ENCODE data around the gene CLASP1.

DNA sequence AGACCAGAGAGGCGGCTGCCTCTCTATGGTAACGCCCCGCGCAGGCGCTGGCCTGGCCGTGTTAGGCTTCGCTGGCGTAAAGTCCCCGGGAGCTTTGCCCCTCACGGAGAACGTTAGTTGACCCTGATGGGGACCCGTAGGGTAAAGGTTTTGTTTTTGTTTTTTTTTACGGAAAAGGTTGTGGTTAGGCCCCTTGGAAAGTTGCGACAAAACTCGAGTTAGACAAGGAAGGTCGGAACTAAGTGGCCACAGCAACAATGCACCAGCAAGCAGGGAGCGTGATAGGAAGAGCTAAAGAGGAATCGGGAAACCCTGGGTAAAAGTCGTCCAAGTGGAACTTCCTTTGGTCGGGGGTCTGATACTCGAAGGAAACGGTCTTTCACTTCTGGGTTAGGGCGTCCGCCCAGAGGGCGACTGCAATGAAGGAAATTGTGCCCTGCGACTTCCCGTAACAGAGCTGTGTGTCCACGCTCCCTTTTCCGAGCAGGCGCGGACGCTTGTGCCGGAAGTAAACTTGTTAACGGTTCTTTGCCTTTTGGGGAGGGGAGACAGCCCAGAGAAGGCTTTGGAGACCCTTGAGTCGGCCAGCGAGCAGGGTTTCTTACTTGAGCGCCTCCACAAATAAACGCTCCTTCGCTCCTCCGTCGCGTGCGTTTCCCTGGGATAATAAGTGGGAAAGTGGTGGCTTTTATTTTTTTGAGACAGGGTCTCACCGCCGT is 493 bp upstream of the CLASP1 start:
- TF ChIP-seq POLR2AphosphoS5 (IDR thresholded peaks at IDR 0.05) = peak; percentile 78 to 87 (median 79)
- TF ChIP-seq, protein P1, sequence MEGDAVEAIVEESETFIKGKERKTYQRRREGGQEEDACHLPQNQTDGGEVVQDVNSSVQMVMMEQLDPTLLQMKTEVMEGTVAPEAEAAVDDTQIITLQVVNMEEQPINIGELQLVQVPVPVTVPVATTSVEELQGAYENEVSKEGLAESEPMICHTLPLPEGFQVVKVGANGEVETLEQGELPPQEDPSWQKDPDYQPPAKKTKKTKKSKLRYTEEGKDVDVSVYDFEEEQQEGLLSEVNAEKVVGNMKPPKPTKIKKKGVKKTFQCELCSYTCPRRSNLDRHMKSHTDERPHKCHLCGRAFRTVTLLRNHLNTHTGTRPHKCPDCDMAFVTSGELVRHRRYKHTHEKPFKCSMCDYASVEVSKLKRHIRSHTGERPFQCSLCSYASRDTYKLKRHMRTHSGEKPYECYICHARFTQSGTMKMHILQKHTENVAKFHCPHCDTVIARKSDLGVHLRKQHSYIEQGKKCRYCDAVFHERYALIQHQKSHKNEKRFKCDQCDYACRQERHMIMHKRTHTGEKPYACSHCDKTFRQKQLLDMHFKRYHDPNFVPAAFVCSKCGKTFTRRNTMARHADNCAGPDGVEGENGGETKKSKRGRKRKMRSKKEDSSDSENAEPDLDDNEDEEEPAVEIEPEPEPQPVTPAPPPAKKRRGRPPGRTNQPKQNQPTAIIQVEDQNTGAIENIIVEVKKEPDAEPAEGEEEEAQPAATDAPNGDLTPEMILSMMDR (IDR thresholded peaks at IDR 0.05) = no peak

Measured in stomach (tissue), 4 donors.